Progenitor cell of endocrine pancreas (in vitro differentiated cells): ENCODE data around the gene BAAT. TPM values are rescaled to one million over a fixed set of nuclear protein-coding genes. Genes with fewer than 3 reads are reported as not detected.
"Not testable (repeated sequence)": the region's sequence is repeated elsewhere in the genome, so short reads cannot be mapped to it uniquely, and the experiment has no call there.

Experiments
- DNase-seq: peaks from one replicate; pipeline ENCODE4 v3.0.0; 2021; ENCODE audit warnings: low spot score; ENCODE audit not compliant: unreplicated experiment
- H3K27ac Mint-ChIP-seq: 2 replicates; pipeline ENCODE4 v1.8.0; 2021; ENCODE audit warnings: mild to moderate bottlenecking, moderate library complexity, mixed read lengths
- H3K27me3 Mint-ChIP-seq: 2 replicates; pipeline ENCODE4 v1.8.0; 2021; ENCODE audit warnings: mixed read lengths
- H3K36me3 Mint-ChIP-seq: 2 replicates; pipeline ENCODE4 v1.8.0; 2022; ENCODE audit warnings: mixed read lengths; ENCODE audit not compliant: insufficient read depth
- H3K4me1 Mint-ChIP-seq: 2 replicates; pipeline ENCODE4 v1.8.0; 2021; ENCODE audit warnings: low read depth, mixed read lengths
- H3K4me3 Mint-ChIP-seq: 2 replicates; pipeline ENCODE4 v1.8.0; 2021; ENCODE audit warnings: low read depth, mild to moderate bottlenecking, moderate library complexity, mixed read lengths
- H3K9me3 Mint-ChIP-seq: 2 replicates; pipeline ENCODE4 v1.8.0; 2021; ENCODE audit warnings: low read depth, mixed read lengths
- total RNA-seq: library from RNA; stranded (reverse); gene quantifications from 2 replicates; pipeline ENCODE4 v1.2.1, GENCODE V29; 2021
- TF ChIP-seq, protein P1 (sequence below): fragments of 200-600 bp; sonication (generic); IDR thresholded peaks from one replicate; pipeline ENCODE4 v1.5.0; 2021; ENCODE audit warnings: antibody characterized with exemption, mild to moderate bottlenecking; ENCODE audit not compliant: unreplicated experiment

Gene BAAT
- total RNA-seq, 1 donor from 2014 or later: not detected

DNA sequence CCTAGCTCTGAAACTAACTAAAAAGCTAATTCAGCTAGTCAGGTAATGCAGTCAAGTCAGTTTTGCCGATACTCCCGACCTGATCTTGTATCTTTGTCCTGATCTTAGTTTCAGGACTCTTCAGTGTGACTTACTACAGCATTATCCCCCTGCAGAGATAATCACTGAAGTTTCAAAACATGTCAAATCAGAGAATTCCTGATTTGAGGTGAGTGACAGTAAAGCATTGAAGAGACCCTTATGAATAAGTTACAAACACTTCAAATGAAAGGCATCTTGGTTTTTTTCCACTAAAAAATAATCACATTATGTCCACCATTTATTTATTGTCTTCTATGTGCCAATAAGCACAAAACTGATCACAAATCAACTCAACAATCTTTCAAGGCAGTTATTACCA is 47.6 kb downstream of the BAAT start:
- Mint-ChIP-seq H3K27me3 (no peaks in the 10 kb centered on the region), H3K27ac (no peak overlapping the region), H3K4me3 (no peak overlapping the region), H3K9me3 (no peaks in the 10 kb centered on the region), H3K36me3 (no peaks in the 10 kb centered on the region), H3K4me1 (peaks cover 2% of the 10 kb centered on the region)
- TF ChIP-seq, protein P1, sequence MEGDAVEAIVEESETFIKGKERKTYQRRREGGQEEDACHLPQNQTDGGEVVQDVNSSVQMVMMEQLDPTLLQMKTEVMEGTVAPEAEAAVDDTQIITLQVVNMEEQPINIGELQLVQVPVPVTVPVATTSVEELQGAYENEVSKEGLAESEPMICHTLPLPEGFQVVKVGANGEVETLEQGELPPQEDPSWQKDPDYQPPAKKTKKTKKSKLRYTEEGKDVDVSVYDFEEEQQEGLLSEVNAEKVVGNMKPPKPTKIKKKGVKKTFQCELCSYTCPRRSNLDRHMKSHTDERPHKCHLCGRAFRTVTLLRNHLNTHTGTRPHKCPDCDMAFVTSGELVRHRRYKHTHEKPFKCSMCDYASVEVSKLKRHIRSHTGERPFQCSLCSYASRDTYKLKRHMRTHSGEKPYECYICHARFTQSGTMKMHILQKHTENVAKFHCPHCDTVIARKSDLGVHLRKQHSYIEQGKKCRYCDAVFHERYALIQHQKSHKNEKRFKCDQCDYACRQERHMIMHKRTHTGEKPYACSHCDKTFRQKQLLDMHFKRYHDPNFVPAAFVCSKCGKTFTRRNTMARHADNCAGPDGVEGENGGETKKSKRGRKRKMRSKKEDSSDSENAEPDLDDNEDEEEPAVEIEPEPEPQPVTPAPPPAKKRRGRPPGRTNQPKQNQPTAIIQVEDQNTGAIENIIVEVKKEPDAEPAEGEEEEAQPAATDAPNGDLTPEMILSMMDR: no peak
- DNase-seq: no peak

DNA sequence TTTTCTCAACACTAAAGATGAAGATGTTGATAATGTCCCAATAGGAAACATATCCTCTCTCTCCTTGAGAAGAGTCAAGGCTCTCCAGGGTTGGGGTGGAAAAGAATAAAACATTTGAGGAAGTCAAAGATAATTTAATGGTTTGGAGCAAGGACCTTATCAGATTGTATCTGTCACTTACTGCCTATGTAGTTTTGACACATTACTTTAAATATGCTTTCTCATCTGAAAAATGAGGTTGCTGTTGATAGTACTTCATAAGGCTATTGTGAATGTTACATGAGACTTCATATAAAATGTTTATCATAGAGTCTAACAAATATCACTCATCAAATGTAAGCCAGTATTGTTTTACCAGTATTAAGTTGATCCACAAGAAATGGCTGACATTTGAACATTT is 48.7 kb downstream of the BAAT start:
- DNase-seq: no peak
- Mint-ChIP-seq H3K9me3 (no peaks in the 10 kb centered on the region), H3K4me3 (no peak overlapping the region), H3K27me3 (no peaks in the 10 kb centered on the region), H3K27ac (no peak overlapping the region), H3K36me3 (no peaks in the 10 kb centered on the region), H3K4me1 (no peaks in the 10 kb centered on the region)
- TF ChIP-seq, protein P1: no peak

DNA sequence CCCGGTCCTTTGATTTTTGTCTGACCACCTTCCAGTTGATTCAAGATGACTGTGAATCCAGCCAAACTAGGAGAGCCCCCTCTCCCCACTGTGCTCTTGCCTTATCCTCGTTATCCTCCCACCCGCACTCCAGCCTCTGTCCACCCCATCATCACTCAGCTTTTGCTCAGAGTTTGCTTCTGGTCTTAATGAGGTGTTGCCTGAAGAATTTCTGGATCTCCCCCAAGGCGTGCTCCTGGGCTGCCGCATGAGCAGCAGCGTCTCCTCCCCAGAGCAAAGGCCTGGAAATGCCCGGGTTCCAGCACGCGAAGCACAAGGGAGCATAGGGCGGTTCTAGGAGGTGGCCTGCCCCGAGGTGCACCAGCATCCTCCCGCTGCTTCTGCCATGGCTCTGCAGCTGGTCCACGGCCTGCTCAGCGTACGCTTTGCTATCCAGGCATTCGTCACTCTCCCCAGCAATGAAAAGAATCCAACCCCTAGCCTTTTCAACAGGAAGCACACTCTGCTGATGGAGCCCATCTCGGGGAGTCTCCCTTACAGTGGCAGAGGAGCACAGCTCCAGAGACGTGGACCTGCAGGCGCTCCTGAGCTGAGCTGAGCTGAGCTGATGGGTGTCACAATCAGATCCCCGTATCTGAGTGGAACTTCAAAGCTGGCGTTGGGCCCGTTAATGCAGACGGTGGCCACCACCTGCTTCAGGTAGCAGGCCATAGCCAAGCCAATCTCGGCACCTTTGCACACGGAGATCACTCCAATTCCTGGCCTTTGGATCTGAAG is 50.7 kb downstream of the BAAT start:
- DNase-seq: no peak
- H3K36me3 Mint-ChIP-seq: no peaks in the 10 kb centered on the region
- no peaks in the 10 kb centered on the region for H3K9me3 Mint-ChIP-seq
- H3K27ac Mint-ChIP-seq: no peak overlapping the region
- no peaks in the 10 kb centered on the region for H3K27me3 Mint-ChIP-seq
- TF ChIP-seq, protein P1: no peak
- no peak overlapping the region for H3K4me3 Mint-ChIP-seq
- H3K4me1 Mint-ChIP-seq: no peaks in the 10 kb centered on the region

DNA sequence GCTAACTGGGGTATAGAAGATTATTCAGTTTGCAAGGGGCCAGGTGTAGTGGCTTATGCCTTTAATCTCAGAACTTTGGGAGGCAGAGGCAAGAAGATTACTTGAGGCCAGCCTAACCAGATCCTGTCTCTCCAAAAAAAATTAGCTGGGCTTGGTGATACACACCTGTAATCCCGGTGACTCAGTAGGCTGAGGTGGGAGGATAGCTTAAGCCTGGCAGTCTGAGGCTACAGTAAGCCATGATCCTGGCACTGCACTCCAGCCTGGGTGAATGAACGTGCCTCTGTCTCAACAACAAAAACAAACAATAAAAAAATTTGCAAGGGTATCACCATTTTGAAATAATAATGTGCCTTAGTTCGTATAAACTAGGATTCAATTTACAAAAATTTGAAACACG is 51.3 kb downstream of the BAAT start:
- no peak for DNase-seq
- peaks cover 4% of the 10 kb centered on the region for H3K9me3 Mint-ChIP-seq
- H3K4me3 Mint-ChIP-seq: no peak overlapping the region
- no peaks in the 10 kb centered on the region for H3K27me3 Mint-ChIP-seq
- no peaks in the 10 kb centered on the region for H3K36me3 Mint-ChIP-seq
- H3K27ac Mint-ChIP-seq: no peak overlapping the region
- no peaks in the 10 kb centered on the region for H3K4me1 Mint-ChIP-seq
- TF ChIP-seq, protein P1: no peak

DNA sequence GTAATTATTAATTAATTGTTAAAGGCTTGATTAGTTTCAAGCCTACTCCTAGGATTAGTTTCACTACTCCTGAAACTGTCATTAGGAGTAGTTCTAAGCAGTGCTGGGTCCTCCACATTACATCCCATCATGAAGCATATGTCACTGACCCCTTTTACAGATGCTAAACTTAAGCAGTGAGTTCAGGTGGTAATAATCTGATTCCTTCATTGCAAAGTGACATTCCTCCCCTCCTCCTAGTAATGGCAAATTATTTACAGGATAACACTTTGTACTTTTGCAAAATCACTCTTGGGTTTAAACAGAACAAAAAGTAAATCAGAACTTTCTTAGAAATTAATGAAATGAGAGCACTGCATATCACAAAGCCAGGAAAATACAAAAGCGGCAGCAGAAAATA is 52.4 kb downstream of the BAAT start:
- Mint-ChIP-seq H3K27me3 (no peaks in the 10 kb centered on the region), H3K36me3 (peaks cover 5% of the 10 kb centered on the region), H3K9me3 (peaks cover 11% of the 10 kb centered on the region), H3K27ac (no peak overlapping the region), H3K4me3 (no peak overlapping the region), H3K4me1 (peaks cover 2% of the 10 kb centered on the region)
- DNase-seq: no peak
- TF ChIP-seq, protein P1: no peak

DNA sequence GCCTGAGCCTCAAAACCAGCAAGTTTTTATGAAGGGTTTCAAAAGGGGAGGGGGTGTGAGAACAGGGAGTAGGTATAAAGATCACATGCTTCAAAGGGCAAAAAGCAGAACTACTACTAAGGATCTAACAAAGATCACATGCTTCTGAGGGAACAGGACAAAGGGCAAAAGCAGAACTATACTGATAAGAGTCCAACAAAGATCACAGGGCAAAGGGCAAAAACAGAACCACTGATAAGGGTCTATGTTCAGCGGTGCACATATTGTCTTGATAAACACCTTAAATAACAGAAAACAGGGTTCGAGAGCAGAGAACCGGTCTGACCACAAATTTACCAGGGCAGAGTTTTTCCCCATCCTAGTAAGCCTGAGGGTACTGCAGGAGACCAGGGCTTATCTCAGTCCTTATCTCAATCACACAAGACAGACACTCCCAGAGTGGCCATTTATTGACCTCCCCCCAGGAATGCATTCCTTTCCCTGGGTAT is 57.3 kb downstream of the BAAT start:
- Mint-ChIP-seq H3K9me3 (peaks cover 19% of the 10 kb centered on the region), H3K4me3 (peak overlapping the region; percentile 17), H3K27ac (peak overlapping the region; percentile 73), H3K36me3 (peaks cover 11% of the 10 kb centered on the region), H3K4me1 (peaks cover 41% of the 10 kb centered on the region)
- H3K27me3 Mint-ChIP-seq, DNase-seq: not testable (repeated sequence)
